ENCODE results near the gene COPB2. TPM values are rescaled to one million over a fixed set of nuclear protein-coding genes. Genes with fewer than 3 reads are reported as not detected.

Gene COPB2
- total RNA-seq, 1 experiment from 2014 or later: 152 TPM

GRCh38 chr3:139323146-139323545 lies 66.3 kb downstream of the COPB2 start:
- Mint-ChIP-seq H3K27ac (ENCODE audit: low read depth, unreplicated experiment) (no peak overlapping the region), H3K36me3 (ENCODE audit: insufficient read depth, unreplicated experiment) (no peaks in the 10 kb centered on the region), H3K4me1 (ENCODE audit: insufficient read depth, unreplicated experiment) (peaks cover 8% of the 10 kb centered on the region), H3K9me3 (ENCODE audit: unreplicated experiment) (no peaks in the 10 kb centered on the region), H3K4me3 (ENCODE audit: unreplicated experiment) (no peak overlapping the region), H3K27me3 (ENCODE audit: insufficient read depth, unreplicated experiment) (no peaks in the 10 kb centered on the region)
- no peak for TF ChIP-seq CTCF (IDR thresholded peaks at IDR 0.05; ENCODE audit: unreplicated experiment)
- BruUV-seq (replicated peaks): no TSS peak
- intact Hi-C loops (cut with micrococcal nuclease): loop anchor here (10.0 kb wide), 1 partner anchor 628 kb away; no protein-coding TSS in a partner anchor
- POLR2A ChIA-PET: no interaction called here
- DNase-seq (ENCODE audit: unreplicated experiment): no peak
- CTCF ChIA-PET: interaction anchor here (0.6 to 1.0 kb wide), 4 partner anchors 141 to 381 kb away, joined by 3 to 6 read pairs (median 4); no protein-coding TSS in a partner anchor

GRCh38 chr3:139322346-139322745 lies 67.1 kb downstream of the COPB2 start:
- ChIA-PET CTCF (interaction anchor here (0.6 to 1.5 kb wide), 5 partner anchors 9 to 905 kb away, joined by 3 to 6 read pairs (median 4); no protein-coding TSS in a partner anchor), POLR2A (no interaction called here)
- TF ChIP-seq CTCF (IDR thresholded peaks at IDR 0.05; ENCODE audit: unreplicated experiment): no peak
- Mint-ChIP-seq H3K4me3 (ENCODE audit: unreplicated experiment) (no peak overlapping the region), H3K27ac (ENCODE audit: low read depth, unreplicated experiment) (no peak overlapping the region), H3K36me3 (ENCODE audit: insufficient read depth, unreplicated experiment) (no peaks in the 10 kb centered on the region), H3K4me1 (ENCODE audit: insufficient read depth, unreplicated experiment) (peaks cover 16% of the 10 kb centered on the region), H3K27me3 (ENCODE audit: insufficient read depth, unreplicated experiment) (no peaks in the 10 kb centered on the region), H3K9me3 (ENCODE audit: unreplicated experiment) (no peaks in the 10 kb centered on the region)
- no TSS peak for BruUV-seq (replicated peaks)
- intact Hi-C loops (cut with micrococcal nuclease): loop anchor here (10.0 kb wide), 1 partner anchor 628 kb away; no protein-coding TSS in a partner anchor
- DNase-seq (ENCODE audit: unreplicated experiment): no peak

GRCh38 chr3:139320551-139321309 lies 68.7 kb downstream of the COPB2 start:
- no peaks in the 10 kb centered on the region for H3K9me3 Mint-ChIP-seq (ENCODE audit: unreplicated experiment)

More at GRCh38 chr3:139320551-139321309, 68.7 kb downstream of the COPB2 start:
- Mint-ChIP-seq H3K27me3 (ENCODE audit: insufficient read depth, unreplicated experiment) (no peaks in the 10 kb centered on the region), H3K27ac (ENCODE audit: low read depth, unreplicated experiment) (no peak overlapping the region), H3K4me1 (ENCODE audit: insufficient read depth, unreplicated experiment) (peaks cover 19% of the 10 kb centered on the region), H3K36me3 (ENCODE audit: insufficient read depth, unreplicated experiment) (no peaks in the 10 kb centered on the region), H3K4me3 (ENCODE audit: unreplicated experiment) (no peak overlapping the region)
- POLR2A ChIA-PET: no interaction called here
- BruUV-seq (replicated peaks): no TSS peak
- DNase-seq (ENCODE audit: unreplicated experiment): no peak
- no peak for TF ChIP-seq CTCF (IDR thresholded peaks at IDR 0.05; ENCODE audit: unreplicated experiment)
- intact Hi-C loops (cut with micrococcal nuclease): loop anchor here (10.0 kb wide), 1 partner anchor 626 kb away; no protein-coding TSS in a partner anchor
- CTCF ChIA-PET: interaction anchor here (1.5 to 2.0 kb wide), 2 partner anchors 10 to 34 kb away, joined by 5 to 7 read pairs; no protein-coding TSS in a partner anchor

Data from MCF 10A (cell line).